Globus pallidus (tissue), 1 donor: Measurements from ENCODE around the gene CTNNA3.

Source experiments
- DNase-seq: peaks from one replicate; pipeline ENCODE4 v3.0.0-alpha.2; 2015; ENCODE audit warnings: low spot score

The CTNNA3 gene

GRCh38 chr10:66654861-66655260 is 1041.1 kb downstream of the CTNNA3 start:
- no peak for DNase-seq

GRCh38 chr10:66651308-66652082 is 1044.5 kb downstream of the CTNNA3 start:
- no peak for DNase-seq

GRCh38 chr10:66649626-66650025 is 1046.4 kb downstream of the CTNNA3 start:
- no peak for DNase-seq

GRCh38 chr10:66642217-66642616 is 1053.8 kb downstream of the CTNNA3 start:
- no peak for DNase-seq

GRCh38 chr10:66639371-66639770 is 1056.6 kb downstream of the CTNNA3 start:
- no peak for DNase-seq

- DNase-seq: no peak
Observed at GRCh38 chr10:66637273-66638036, 1058.5 kb downstream of the CTNNA3 start.

- no peak for DNase-seq
Observed at GRCh38 chr10:66629996-66630395, 1066.0 kb downstream of the CTNNA3 start.

GRCh38 chr10:66627156-66627555 is 1068.8 kb downstream of the CTNNA3 start:
- no peak for DNase-seq

- DNase-seq: no peak
Observed at GRCh38 chr10:66625709-66626590, 1070.0 kb downstream of the CTNNA3 start.

GRCh38 chr10:66622050-66622449 is 1073.9 kb downstream of the CTNNA3 start:
- DNase-seq: no peak

GRCh38 chr10:66604195-66604594 is 1091.8 kb downstream of the CTNNA3 start:
- no peak for DNase-seq

- no peak for DNase-seq
Observed at GRCh38 chr10:66591865-66592264, 1104.1 kb downstream of the CTNNA3 start.

GRCh38 chr10:66587680-66588050 is 1108.3 kb downstream of the CTNNA3 start:
- DNase-seq: no peak

- no peak for DNase-seq
Observed at GRCh38 chr10:66586897-66587679, 1108.9 kb downstream of the CTNNA3 start.

GRCh38 chr10:66586073-66586472 is 1109.9 kb downstream of the CTNNA3 start:
- DNase-seq: no peak

GRCh38 chr10:66575251-66575855 is 1120.6 kb downstream of the CTNNA3 start:
- DNase-seq: no peak

GRCh38 chr10:66572700-66573099 is 1123.3 kb downstream of the CTNNA3 start:
- DNase-seq: no peak

- DNase-seq: no peak
Observed at GRCh38 chr10:66565999-66566398, 1130.0 kb downstream of the CTNNA3 start.

GRCh38 chr10:66564287-66564686 is 1131.7 kb downstream of the CTNNA3 start:
- no peak for DNase-seq

GRCh38 chr10:66555061-66555460 is 1140.9 kb downstream of the CTNNA3 start:
- DNase-seq: no peak

GRCh38 chr10:66552331-66552730 is 1143.7 kb downstream of the CTNNA3 start:
- DNase-seq: no peak
